Tibial artery (tissue), 4 donors: ENCODE measurements around the gene NADSYN1.
"Not testable (repeated sequence)": the region's sequence is repeated elsewhere in the genome, so short reads cannot be mapped to it uniquely, and the experiment has no call there.

Experiments used
- DNase-seq, 2 donors: peaks; one replicate each; pipeline ENCODE4 v3.0.0-alpha.2; 2019
- H3K27ac ChIP-seq, 2 donors: fragments of 200-600 bp; sonication (generic) in 1 of 2; 1 replicate in 1 of 2; 2 replicates in 1 of 2; pipeline ENCODE4 v1.5.1; 2018 to 2019; ENCODE audit warnings: mild to moderate bottlenecking in 1 of 2
- H3K27me3 ChIP-seq, 2 donors: fragments of 200-600 bp; sonication (generic) in 1 of 2; one replicate each; pipeline versions ENCODE4 v1.5.1 to v1.6.0; 2016 to 2019
- H3K36me3 ChIP-seq, 3 donors: fragments of 200-600 bp; sonication (generic) in 2 of 3; one replicate each; pipeline ENCODE4 v1.5.1; 2016 to 2019; ENCODE audit warnings: mild to moderate bottlenecking in 2 of 3
- H3K4me1 ChIP-seq, 4 donors: fragments of 200-600 bp; sonication (generic) in 2 of 4; 1 replicate in 3 of 4; 2 replicates in 1 of 4; pipeline ENCODE4 v1.5.1; 2016 to 2019
- H3K4me3 ChIP-seq, 2 donors: fragments of 200-600 bp; sonication (generic) in 1 of 2; 1 replicate in 1 of 2; 2 replicates in 1 of 2; pipeline ENCODE4 v1.5.1; 2018 to 2019; ENCODE audit warnings: mild to moderate bottlenecking in 2 of 2
- H3K9me3 ChIP-seq, 3 donors: fragments of 200-600 bp; sonication (generic) in 1 of 3; one replicate each; pipeline ENCODE4 v1.5.1; 2016 to 2019
- CTCF ChIP-seq, 2 experiments: fragments of 200-600 bp in 1 of 2; fragments of 450-650 bp in 1 of 2; IDR thresholded peaks; one replicate each; pipeline ENCODE4 v1.5.1; 2017 to 2019; ENCODE audit warnings: antibody characterized with exemption in 2 of 2, mild to moderate bottlenecking in 1 of 2, moderate library complexity in 1 of 2
- intact Hi-C: fragments of 100-400 bp; cut with DNase I; formaldehyde crosslinking; loops from one replicate; pipeline ENCODE4 v1.15.0; 2023; ENCODE audit warnings: low total_unique reads

Gene NADSYN1

GRCh38 chr11:71410363-71410966 lies 42.5 kb upstream of the NADSYN1 start:
- TF ChIP-seq CTCF (IDR thresholded peaks at IDR 0.05): no peak
- H3K4me1 ChIP-seq: no peaks in the 10 kb centered on the region
- H3K27ac ChIP-seq: no peak overlapping the region
- no peaks in the 10 kb centered on the region for H3K9me3 ChIP-seq
- H3K27me3 ChIP-seq: peaks cover 0 to 18% of the 10 kb centered on the region in 2 donors
- intact Hi-C loops: no loop called here
- H3K36me3 ChIP-seq: no peaks in the 10 kb centered on the region
- no peak overlapping the region for H3K4me3 ChIP-seq
- DNase-seq: no peak

- H3K27ac ChIP-seq: no peak overlapping the region
- no peak for DNase-seq
- H3K4me1 ChIP-seq: no peaks in the 10 kb centered on the region
- H3K9me3 ChIP-seq: no peaks in the 10 kb centered on the region
- intact Hi-C loops: no loop called here
- no peaks in the 10 kb centered on the region for H3K36me3 ChIP-seq
- TF ChIP-seq CTCF (IDR thresholded peaks at IDR 0.05): no peak
- no peak overlapping the region for H3K4me3 ChIP-seq
- peaks cover 0 to 11% of the 10 kb centered on the region in 2 donors for H3K27me3 ChIP-seq
Measured at GRCh38 chr11:71414645-71415044, 38.4 kb upstream of the NADSYN1 start.

- Histone ChIP-seq H3K27ac (no peak overlapping the region), H3K9me3 (no peaks in the 10 kb centered on the region), H3K4me3 (no peak overlapping the region), H3K4me1 (no peaks in the 10 kb centered on the region), H3K36me3 (no peaks in the 10 kb centered on the region), H3K27me3 (peaks cover 0 to 17% of the 10 kb centered on the region in 2 donors)
- DNase-seq: no peak
- intact Hi-C loops: no loop called here
- no peak for TF ChIP-seq CTCF (IDR thresholded peaks at IDR 0.05)
Measured at GRCh38 chr11:71418643-71419042, 34.4 kb upstream of the NADSYN1 start.

GRCh38 chr11:71420455-71421241 lies 32.4 kb upstream of the NADSYN1 start:
- Histone ChIP-seq H3K9me3 (no peaks in the 10 kb centered on the region), H3K4me1 (no peaks in the 10 kb centered on the region), H3K4me3 (no peak overlapping the region), H3K36me3 (no peaks in the 10 kb centered on the region), H3K27ac (no peak overlapping the region), H3K27me3 (peaks cover 0 to 17% of the 10 kb centered on the region in 2 donors)
- peak; percentile 30 to 36 for TF ChIP-seq CTCF (IDR thresholded peaks at IDR 0.05)
- intact Hi-C loops: no loop called here
- no peak for DNase-seq

GRCh38 chr11:71421392-71421950 lies 31.5 kb upstream of the NADSYN1 start:
- H3K27me3 ChIP-seq: peaks cover 0 to 17% of the 10 kb centered on the region in 2 donors
- DNase-seq: no peak
- no peak for TF ChIP-seq CTCF (IDR thresholded peaks at IDR 0.05)
- H3K36me3 ChIP-seq: no peaks in the 10 kb centered on the region
- intact Hi-C loops: no loop called here
- H3K4me1 ChIP-seq: no peaks in the 10 kb centered on the region
- H3K9me3 ChIP-seq: no peaks in the 10 kb centered on the region
- no peak overlapping the region for H3K27ac ChIP-seq
- no peak overlapping the region for H3K4me3 ChIP-seq

- H3K27ac ChIP-seq, H3K4me3 ChIP-seq, H3K4me1 ChIP-seq, DNase-seq, H3K9me3 ChIP-seq, intact Hi-C loops, H3K36me3 ChIP-seq: not testable (repeated sequence)
- H3K27me3 ChIP-seq: peaks cover 0 to 17% of the 10 kb centered on the region in 2 donors
Measured at GRCh38 chr11:71422318-71422717, 30.7 kb upstream of the NADSYN1 start.
